Activated CD4-positive, alpha-beta T cell treated with anti-CD3 and anti-CD28 coated beads, Interleukin-10, Interleukin-2, amounts not matched to agents 100 ng/mL and 50 ng/mL, durations not matched to agents 16 hours and 8 hours (primary cell): ENCODE results near the gene EEF1AKMT4.

Source experiments
- DNase-seq: peaks from one replicate; pipeline ENCODE4 v3.0.0-alpha.2; 2020

The EEF1AKMT4 gene

DNA sequence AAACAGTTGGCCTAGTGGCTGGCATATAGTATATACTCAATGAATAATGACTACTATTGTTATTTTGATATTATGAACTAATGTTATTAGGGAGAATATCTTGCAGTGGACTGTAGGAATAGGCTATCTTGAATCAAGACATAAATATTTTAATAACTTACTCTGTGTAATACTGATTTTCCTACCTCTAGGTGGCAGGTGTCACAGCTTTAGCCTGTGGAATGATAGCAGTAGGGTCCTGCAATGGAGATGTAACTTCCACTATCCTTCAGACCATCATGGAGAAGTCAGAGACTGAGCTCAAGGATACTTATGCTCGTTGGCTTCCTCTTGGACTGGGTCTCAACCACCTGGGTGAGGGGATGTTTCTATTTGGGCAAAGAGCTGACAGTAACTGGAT, 56.1 kb downstream of the EEF1AKMT4 start:
- no peak for DNase-seq

DNA sequence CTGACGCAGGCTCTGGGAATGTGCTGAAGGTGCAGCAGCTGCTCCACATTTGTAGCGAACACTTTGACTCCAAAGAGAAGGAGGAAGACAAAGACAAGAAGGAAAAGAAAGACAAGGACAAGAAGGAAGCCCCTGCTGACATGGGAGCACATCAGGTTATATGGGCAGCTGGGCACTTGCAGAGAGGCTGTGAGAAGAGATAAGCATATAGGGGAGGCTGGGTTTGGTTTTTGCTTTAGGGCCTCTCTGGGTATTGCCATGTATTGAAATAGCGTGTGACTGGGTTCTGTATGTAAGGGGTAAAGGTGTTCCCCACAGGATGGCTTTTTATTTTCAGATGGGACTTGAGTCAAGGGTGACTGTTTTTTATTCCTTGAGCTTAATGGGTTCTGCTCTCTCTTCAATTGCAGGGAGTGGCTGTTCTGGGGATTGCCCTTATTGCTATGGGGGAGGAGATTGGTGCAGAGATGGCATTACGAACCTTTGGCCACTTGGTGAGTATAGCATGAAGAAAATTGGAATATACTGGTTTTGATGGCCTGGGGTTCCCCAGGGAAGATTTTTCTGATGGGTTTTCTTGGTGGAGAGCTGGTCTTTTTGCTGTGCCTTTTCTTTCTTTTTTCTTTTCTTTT, 57.0 kb downstream of the EEF1AKMT4 start:
- DNase-seq, result no peak

DNA sequence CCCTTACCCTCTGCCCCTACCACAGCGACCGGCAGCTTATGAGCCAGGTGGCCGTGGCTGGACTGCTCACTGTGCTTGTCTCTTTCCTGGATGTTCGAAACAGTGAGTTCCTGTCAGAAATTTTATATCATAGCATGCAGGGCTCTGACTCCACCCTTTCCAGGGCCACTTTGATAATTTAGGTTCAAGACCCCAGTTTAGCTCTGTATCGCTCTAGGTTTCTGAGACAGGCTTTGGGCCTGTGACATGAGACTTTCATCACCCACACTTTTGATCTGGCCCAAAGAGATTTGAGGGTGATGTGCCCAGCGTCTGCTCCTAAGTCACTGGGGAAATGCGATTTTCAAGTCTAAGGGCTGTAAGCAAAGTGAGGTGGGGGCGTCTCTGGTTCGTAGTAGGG, 58.4 kb downstream of the EEF1AKMT4 start:
- no peak for DNase-seq
